ENCODE results near the gene C10orf90. TPM values are rescaled to one million over a fixed set of nuclear protein-coding genes. Genes with fewer than 3 reads are reported as not detected.

C10orf90 gene
- total RNA-seq, 1 experiment from 2014 or later: 0.59 TPM

DNA sequence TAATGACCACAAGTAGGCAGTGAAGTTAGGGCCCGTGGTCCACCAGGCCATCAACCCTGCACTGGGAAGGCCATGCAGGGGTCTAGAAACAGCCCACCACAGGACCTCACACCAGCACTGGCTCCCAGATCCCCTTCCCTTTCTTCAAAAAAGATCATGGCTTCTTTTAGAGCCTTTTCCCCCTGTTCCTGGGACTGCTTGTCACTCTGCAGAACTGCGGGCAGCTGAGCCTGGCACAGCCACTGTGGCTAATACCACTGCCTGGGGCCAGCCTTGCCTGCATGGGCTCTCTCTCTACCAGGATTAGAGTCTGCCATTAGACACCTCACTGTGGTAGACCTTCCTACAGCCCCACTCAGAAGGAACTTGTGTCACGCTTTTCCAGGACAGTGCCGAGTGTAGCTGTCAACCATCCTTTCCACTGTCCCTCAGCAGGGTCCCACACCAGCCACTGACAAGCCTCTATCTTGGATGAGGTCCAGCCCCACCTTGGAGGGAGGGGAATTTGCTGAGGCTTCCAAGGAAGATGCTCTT is 19.0 kb upstream of the C10orf90 start:
- BruUV-seq (replicated peaks): no TSS peak
- Histone ChIP-seq H2AFZ (no peak overlapping the region), H3K36me3 (ENCODE audit: low read depth) (no peaks in the 10 kb centered on the region), H3K4me2 (no peak overlapping the region), H3K4me1 (replicated peaks; ENCODE audit: insufficient read depth) (no peaks in the 10 kb centered on the region), H3K9me2 (ENCODE audit: insufficient read depth) (no peaks in the 10 kb centered on the region), H3K4me3 (no peak overlapping the region), H3K27me3 (ENCODE audit: insufficient read depth, low read depth) (no peaks in the 10 kb centered on the region), H3F3A (ENCODE audit: insufficient read depth, low read depth) (no peaks in the 10 kb centered on the region), H3K27ac (no peak overlapping the region), H4K20me1 (ENCODE audit: insufficient read depth) (no peaks in the 10 kb centered on the region), H3K79me2 (ENCODE audit: low read depth) (no peaks in the 10 kb centered on the region), H3K9me3 (ENCODE audit: insufficient read depth, low read depth) (no peaks in the 10 kb centered on the region)
- ChIA-PET CTCF (no interaction called here), POLR2A (ENCODE audit: unreplicated experiment) (no interaction called here)
- intact Hi-C loops (cut with micrococcal nuclease; ENCODE audit: unreplicated experiment): no loop called here
- no peak for TF ChIP-seq CTCF (conservative IDR thresholded peaks at IDR 0.05)
- no peak for TF ChIP-seq EZH2 (IDR thresholded peaks at IDR 0.05; ENCODE audit: low read depth)
- DNase-seq: no peak

DNA sequence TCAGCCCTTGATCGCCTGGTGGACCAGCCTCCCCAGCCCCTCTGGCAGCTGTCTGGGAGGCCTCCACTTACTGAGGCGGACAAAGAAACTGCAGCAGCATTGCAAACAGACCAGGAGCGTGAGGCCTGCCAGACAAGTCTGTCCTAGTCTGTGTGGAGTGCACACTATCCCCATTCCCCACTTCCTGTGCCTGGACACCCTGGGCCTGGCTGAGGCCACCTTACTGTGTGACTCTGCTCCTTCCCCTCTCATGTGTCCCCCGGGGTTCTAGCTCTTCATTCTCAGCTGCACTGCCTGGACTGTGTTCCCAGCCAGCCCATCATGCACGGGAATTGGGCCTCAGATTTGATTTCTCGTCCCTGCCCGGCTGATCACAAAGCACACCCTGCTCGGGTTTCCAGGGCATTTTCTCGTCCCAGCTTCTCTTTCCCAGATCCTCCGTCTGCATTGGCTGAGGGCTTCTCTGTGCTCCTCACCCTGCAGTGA is 16.7 kb upstream of the C10orf90 start:
- CTCF ChIA-PET: no interaction called here
- H3K4me1 ChIP-seq (replicated peaks; ENCODE audit: insufficient read depth): no peaks in the 10 kb centered on the region
- no peaks in the 10 kb centered on the region for H3F3A ChIP-seq (ENCODE audit: insufficient read depth, low read depth)
- intact Hi-C loops (cut with micrococcal nuclease; ENCODE audit: unreplicated experiment): no loop called here
- H3K27ac ChIP-seq: no peak overlapping the region
- H3K9me3 ChIP-seq (ENCODE audit: insufficient read depth, low read depth): no peaks in the 10 kb centered on the region
- H2AFZ ChIP-seq: no peak overlapping the region
- H3K4me3 ChIP-seq: no peak overlapping the region
- no peaks in the 10 kb centered on the region for H3K36me3 ChIP-seq (ENCODE audit: low read depth)
- H3K9me2 ChIP-seq (ENCODE audit: insufficient read depth): no peaks in the 10 kb centered on the region
- no peaks in the 10 kb centered on the region for H4K20me1 ChIP-seq (ENCODE audit: insufficient read depth)
- no peak overlapping the region for H3K4me2 ChIP-seq
- DNase-seq: no peak
- H3K27me3 ChIP-seq (ENCODE audit: insufficient read depth, low read depth): no peaks in the 10 kb centered on the region
- BruUV-seq (replicated peaks): no TSS peak
- TF ChIP-seq EZH2 (IDR thresholded peaks at IDR 0.05; ENCODE audit: low read depth) (no peak), CTCF (conservative IDR thresholded peaks at IDR 0.05) (no peak)
- H3K79me2 ChIP-seq (ENCODE audit: low read depth): no peaks in the 10 kb centered on the region
- POLR2A ChIA-PET (ENCODE audit: unreplicated experiment): no interaction called here

- H3K4me1 ChIP-seq (replicated peaks; ENCODE audit: insufficient read depth): no peaks in the 10 kb centered on the region
- H3K4me3 ChIP-seq: no peak overlapping the region
- no peak overlapping the region for H3K4me2 ChIP-seq
- no peaks in the 10 kb centered on the region for H3K79me2 ChIP-seq (ENCODE audit: low read depth)
- ChIA-PET CTCF (no interaction called here), POLR2A (ENCODE audit: unreplicated experiment) (no interaction called here)
- DNase-seq: no peak
- no peaks in the 10 kb centered on the region for H3K9me2 ChIP-seq (ENCODE audit: insufficient read depth)
- intact Hi-C loops (cut with micrococcal nuclease; ENCODE audit: unreplicated experiment): no loop called here
- no peak overlapping the region for H3K27ac ChIP-seq
- no peaks in the 10 kb centered on the region for H3K36me3 ChIP-seq (ENCODE audit: low read depth)
- no TSS peak for BruUV-seq (replicated peaks)
- no peaks in the 10 kb centered on the region for H3K27me3 ChIP-seq (ENCODE audit: insufficient read depth, low read depth)
- H2AFZ ChIP-seq: no peak overlapping the region
- H4K20me1 ChIP-seq (ENCODE audit: insufficient read depth): no peaks in the 10 kb centered on the region
- H3F3A ChIP-seq (ENCODE audit: insufficient read depth, low read depth): no peaks in the 10 kb centered on the region
- no peaks in the 10 kb centered on the region for H3K9me3 ChIP-seq (ENCODE audit: insufficient read depth, low read depth)
- TF ChIP-seq EZH2 (IDR thresholded peaks at IDR 0.05; ENCODE audit: low read depth) (no peak), CTCF (conservative IDR thresholded peaks at IDR 0.05) (no peak)
These were observed 16.2 kb upstream of the C10orf90 start for GRCh38 chr10:126686719-126687118.

Data from PC-9 (cell line).